ENCODE measurements around the gene LTA.

- TF ChIP-seq CTCF (IDR thresholded peaks at IDR 0.05; ENCODE audit: poor library complexity) (no peak), EZH2 (IDR thresholded peaks at IDR 0.05; ENCODE audit: borderline replicate concordance) (no peak), EZH2phosphoT487 (IDR thresholded peaks at IDR 0.05; ENCODE audit: low read depth, severe bottlenecking, unreplicated experiment) (no peak)
These were observed 23.6 kb upstream of the LTA start for GRCh38 chr6:31548544-31548873.
